Lower lobe of right lung (tissue), 2 donors: ENCODE data around the gene FILIP1. TPM values are rescaled to one million over a fixed set of nuclear protein-coding genes. Genes with fewer than 3 reads are reported as not detected.

Experiments used
- ATAC-seq, 2 donors: fragments of 200-7000 bp; cut with Tn5 transposase; one replicate each; pipeline ENCODE4 v1.9.1; 2020 to 2022; ENCODE audit warnings: mild to moderate bottlenecking in 2 of 2, moderate library complexity in 2 of 2
- DNase-seq: peaks from one replicate; pipeline ENCODE4 v3.0.0-alpha.2; 2020
- H3K27ac ChIP-seq: fragments of 200-600 bp; one replicate; pipeline ENCODE4 v1.8.0; 2022
- H3K27me3 ChIP-seq: fragments of 200-600 bp; one replicate; pipeline ENCODE4 v1.8.0; 2022; ENCODE audit warnings: low read depth
- H3K36me3 ChIP-seq: fragments of 200-600 bp; one replicate; pipeline ENCODE4 v1.8.0; 2022; ENCODE audit warnings: mild to moderate bottlenecking
- H3K4me1 ChIP-seq: fragments of 200-600 bp; one replicate; pipeline ENCODE4 v1.8.0; 2022
- H3K4me3 ChIP-seq: fragments of 200-600 bp; one replicate; pipeline ENCODE4 v1.8.0; 2022; ENCODE audit warnings: mild to moderate bottlenecking
- H3K9me3 ChIP-seq: fragments of 200-600 bp; one replicate; pipeline ENCODE4 v1.8.0; 2022
- intact Hi-C: fragments of 100-400 bp; cut with DNase I; formaldehyde crosslinking; loops from one replicate; pipeline ENCODE4 v1.11.0; 2022
- total RNA-seq: library from RNA; stranded (reverse); fragmentation: NEBNext Ultra II Directional; extraction: Animal tissue kit (Norgen Biotek cat#: 25700); gene quantifications from one replicate; pipeline ENCODE4 v1.2.1, GENCODE V29; 2021
- TF ChIP-seq, protein P1 (sequence below): fragments of 200-600 bp; IDR thresholded peaks from one replicate; pipeline ENCODE4 v1.8.0; 2022; ENCODE audit warnings: antibody characterized with exemption, mild to moderate bottlenecking
- donor health status: DM: no; HTN: yes; CAD: no; lungs with severe emphysema.

FILIP1 gene
- total RNA-seq, 1 donor from 2014 or later: 17.4 TPM

DNA sequence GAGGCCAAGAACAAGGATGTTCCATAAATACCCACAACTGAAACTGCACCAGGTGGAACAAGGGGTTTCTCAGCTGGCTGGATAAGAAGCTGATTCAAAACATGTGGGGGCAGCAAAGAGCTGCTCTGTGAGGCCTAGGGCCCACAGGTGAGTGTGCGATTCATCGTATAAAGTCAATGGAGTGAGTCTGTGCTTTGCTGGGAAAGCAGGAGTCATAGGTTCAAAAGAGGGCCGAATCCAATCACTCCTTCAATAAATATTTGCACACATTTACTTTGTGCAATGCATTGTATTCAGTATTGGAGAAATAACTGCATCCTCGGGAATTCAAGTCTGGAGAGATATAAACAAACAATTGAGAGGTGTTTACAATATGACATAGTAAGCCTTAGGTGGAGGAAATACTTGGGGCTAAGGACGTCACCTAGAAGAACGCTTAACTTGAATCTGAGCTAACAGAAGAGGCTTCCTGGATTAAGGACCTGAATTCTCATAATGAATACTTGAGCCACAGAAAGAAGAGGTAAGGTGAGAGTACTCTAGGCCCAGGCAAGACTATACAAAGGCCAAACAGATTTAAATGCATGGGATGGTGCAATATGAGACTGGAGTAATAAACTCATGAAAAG, 125.3 kb downstream of the FILIP1 start:
- peak; percentile 94 to 95 for ATAC-seq

DNA sequence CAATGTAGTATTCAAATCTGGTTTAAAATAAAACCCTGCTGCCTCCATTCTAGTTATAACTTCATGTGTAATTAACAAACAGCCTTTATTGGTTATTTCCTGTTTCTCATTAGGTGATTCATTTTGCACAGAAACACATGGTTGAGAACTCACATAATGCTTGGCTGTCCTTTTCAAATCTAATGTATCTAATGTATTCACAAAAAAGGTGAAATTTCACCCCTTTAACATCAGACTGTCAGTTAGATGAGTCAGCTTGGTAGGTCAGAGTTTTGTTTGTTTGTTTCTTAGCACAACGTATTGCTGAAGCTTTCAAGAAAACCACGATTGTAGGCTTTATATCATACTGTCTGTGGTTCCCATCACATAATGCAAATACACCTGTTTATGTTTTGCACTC, 130.3 kb downstream of the FILIP1 start:
- intact Hi-C loops: no loop called here
- Histone ChIP-seq H3K4me3 (no peak overlapping the region), H3K36me3 (peaks cover 22% of the 10 kb centered on the region), H3K27ac (no peak overlapping the region), H3K4me1 (peaks cover 10% of the 10 kb centered on the region), H3K27me3 (no peaks in the 10 kb centered on the region), H3K9me3 (no peaks in the 10 kb centered on the region)
- DNase-seq (no peak), ATAC-seq (no peak)
- TF ChIP-seq, protein P1, sequence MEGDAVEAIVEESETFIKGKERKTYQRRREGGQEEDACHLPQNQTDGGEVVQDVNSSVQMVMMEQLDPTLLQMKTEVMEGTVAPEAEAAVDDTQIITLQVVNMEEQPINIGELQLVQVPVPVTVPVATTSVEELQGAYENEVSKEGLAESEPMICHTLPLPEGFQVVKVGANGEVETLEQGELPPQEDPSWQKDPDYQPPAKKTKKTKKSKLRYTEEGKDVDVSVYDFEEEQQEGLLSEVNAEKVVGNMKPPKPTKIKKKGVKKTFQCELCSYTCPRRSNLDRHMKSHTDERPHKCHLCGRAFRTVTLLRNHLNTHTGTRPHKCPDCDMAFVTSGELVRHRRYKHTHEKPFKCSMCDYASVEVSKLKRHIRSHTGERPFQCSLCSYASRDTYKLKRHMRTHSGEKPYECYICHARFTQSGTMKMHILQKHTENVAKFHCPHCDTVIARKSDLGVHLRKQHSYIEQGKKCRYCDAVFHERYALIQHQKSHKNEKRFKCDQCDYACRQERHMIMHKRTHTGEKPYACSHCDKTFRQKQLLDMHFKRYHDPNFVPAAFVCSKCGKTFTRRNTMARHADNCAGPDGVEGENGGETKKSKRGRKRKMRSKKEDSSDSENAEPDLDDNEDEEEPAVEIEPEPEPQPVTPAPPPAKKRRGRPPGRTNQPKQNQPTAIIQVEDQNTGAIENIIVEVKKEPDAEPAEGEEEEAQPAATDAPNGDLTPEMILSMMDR: no peak

More for the DNA sequence above, 125.3 kb downstream of the FILIP1 start:
- H3K4me3 ChIP-seq: no peak overlapping the region
- no peaks in the 10 kb centered on the region for H3K27me3 ChIP-seq
- H3K27ac ChIP-seq: peak overlapping the region; percentile 65
- H3K36me3 ChIP-seq: no peaks in the 10 kb centered on the region
- H3K9me3 ChIP-seq: no peaks in the 10 kb centered on the region
- H3K4me1 ChIP-seq: peaks cover 29% of the 10 kb centered on the region
- intact Hi-C loops: no loop called here
- TF ChIP-seq, protein P1: peak; percentile 45
- DNase-seq: peak; percentile 58

DNA sequence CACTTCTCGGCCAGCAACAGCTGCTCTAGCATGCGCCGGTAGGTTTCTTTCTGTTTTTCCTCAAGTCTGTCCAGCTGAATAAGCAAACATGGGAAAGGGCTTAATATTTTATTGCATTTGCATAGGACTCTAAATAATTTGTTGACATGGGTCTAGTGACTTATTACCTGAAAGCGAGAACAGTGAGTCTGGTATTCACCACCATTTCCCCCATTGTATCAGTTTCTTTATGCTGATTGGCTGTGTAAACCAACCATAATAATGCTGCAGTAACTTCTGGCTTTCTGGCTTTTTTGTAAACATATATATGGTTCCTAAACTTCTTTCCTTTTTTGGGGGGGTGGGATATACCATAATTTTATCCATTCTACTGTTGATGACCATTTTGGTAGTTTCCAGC, 140.0 kb downstream of the FILIP1 start:
- TF ChIP-seq, protein P1: no peak
- no peak overlapping the region for H3K27ac ChIP-seq
- no peaks in the 10 kb centered on the region for H3K27me3 ChIP-seq
- no peak for DNase-seq
- H3K9me3 ChIP-seq: no peaks in the 10 kb centered on the region
- peaks cover 8% of the 10 kb centered on the region for H3K4me1 ChIP-seq
- ATAC-seq: no peak
- H3K4me3 ChIP-seq: no peak overlapping the region
- intact Hi-C loops: no loop called here
- H3K36me3 ChIP-seq: peaks cover 8% of the 10 kb centered on the region

DNA sequence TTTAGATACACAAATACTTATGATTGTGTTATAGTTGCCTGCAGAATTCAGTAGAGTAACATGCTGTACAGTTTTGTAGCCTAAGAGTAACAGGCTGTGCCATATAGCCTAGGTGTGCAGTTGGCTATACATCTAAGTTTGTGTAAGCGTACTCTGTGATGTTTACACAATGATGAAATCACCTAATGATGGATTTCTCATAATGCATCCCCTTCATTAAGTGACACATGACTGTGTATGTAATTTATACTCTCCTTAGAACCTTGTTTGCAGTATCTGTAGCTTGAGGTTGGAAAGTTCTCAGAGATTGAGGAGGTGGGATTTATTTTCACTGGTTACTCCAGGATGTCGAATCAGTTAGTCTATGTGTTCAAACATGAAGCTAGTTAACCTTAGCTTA, 142.0 kb downstream of the FILIP1 start:
- Histone ChIP-seq H3K4me1 (peaks cover 10% of the 10 kb centered on the region), H3K27me3 (no peaks in the 10 kb centered on the region), H3K36me3 (peaks cover 8% of the 10 kb centered on the region), H3K27ac (no peak overlapping the region), H3K9me3 (no peaks in the 10 kb centered on the region), H3K4me3 (no peak overlapping the region)
- no peak for ATAC-seq
- TF ChIP-seq, protein P1: no peak
- no peak for DNase-seq
- intact Hi-C loops: no loop called here

DNA sequence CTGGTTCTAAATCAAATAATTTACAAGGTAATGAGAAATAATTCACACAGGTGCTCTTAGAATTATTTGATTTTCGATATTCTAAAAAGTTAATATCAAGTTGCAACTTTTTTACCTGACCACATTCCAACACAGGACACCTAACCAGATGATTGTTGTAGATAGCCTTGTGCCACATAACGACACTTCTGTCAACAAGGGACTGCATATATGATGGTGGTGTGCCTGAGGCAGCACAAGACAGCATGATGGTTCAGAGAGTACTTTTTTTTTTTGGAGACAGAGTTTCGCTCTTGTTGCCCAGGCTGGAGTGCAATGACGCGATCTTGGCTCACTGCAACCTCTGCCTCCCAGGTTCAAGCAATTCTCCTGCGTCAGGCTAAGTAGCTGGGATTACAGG, 142.8 kb downstream of the FILIP1 start:
- no peaks in the 10 kb centered on the region for H3K27me3 ChIP-seq
- no peak overlapping the region for H3K4me3 ChIP-seq
- intact Hi-C loops: no loop called here
- H3K27ac ChIP-seq: no peak overlapping the region
- peaks cover 8% of the 10 kb centered on the region for H3K36me3 ChIP-seq
- H3K9me3 ChIP-seq: no peaks in the 10 kb centered on the region
- TF ChIP-seq, protein P1: no peak
- peaks cover 10% of the 10 kb centered on the region for H3K4me1 ChIP-seq
- no peak for DNase-seq
- ATAC-seq: no peak
